ENCODE results near the gene POU2F2. TPM values are rescaled to one million over a fixed set of nuclear protein-coding genes. Genes with fewer than 3 reads are reported as not detected.

The POU2F2 gene
- total RNA-seq, 2 donors from 2014 or later: 2.1 to 3.1 TPM

GRCh38 chr19:42091300-42091699 is 40.9 kb downstream of the POU2F2 start:
- intact Hi-C loops (cut with DNase I): no loop called here
- no peak for DNase-seq (ENCODE audit: low spot score)

DNA sequence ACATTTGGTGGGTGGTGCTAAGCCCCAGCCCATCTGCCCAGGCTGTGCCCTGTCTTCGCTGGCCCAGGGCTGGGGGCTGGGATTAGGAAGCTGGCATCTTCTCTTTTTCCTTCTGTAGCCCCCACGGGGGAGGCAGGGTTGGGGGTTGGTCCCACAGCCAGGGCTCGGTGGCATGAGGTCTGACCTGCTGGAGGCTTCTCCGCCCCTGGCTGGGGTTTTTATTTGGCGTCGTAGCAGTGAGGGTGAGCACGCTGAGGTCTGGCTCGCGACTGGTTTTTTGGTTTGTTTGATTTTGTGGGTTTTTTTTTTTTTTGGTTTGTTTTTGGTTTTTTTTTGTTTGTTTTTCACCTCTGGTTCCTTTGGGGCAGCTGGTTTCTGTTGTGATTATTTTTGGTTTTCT is 41.6 kb downstream of the POU2F2 start:
- intact Hi-C loops (cut with DNase I): no loop called here

GRCh38 chr19:42089772-42090171 is 42.5 kb downstream of the POU2F2 start:
- intact Hi-C loops (cut with DNase I): no loop called here
- no peak for DNase-seq (ENCODE audit: low spot score)

More for the DNA sequence above, 41.6 kb downstream of the POU2F2 start:
- no peak for DNase-seq (ENCODE audit: low spot score)

DNA sequence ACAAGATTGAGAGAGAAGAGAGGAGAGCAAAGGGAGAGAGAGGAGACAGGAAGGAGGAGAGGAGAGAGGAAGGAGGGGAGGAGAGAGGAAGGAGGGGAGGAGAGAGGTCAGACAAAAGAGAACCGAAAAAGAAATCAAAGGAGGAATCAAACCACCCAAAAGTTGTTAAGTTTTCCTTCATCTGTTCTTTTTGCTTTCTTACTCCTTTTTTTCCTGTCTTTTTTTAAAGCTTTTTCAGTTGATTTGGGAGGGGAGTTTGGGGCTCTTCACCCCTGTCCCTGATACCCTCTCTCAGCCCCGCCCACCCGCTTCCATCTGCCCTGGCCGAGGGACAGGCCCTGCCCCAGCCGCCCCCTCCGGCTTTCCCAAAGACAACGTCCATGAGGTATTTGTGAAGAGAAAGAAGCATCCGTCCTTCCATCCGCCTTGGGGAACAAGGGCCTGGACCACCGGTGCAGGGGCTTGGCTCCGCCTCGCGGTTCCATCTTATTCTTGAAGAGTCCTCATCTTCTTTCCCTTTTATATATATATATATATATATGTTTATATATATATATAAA is 43.0 kb downstream of the POU2F2 start:
- intact Hi-C loops (cut with DNase I): no loop called here
- no peak for DNase-seq (ENCODE audit: low spot score)

DNA sequence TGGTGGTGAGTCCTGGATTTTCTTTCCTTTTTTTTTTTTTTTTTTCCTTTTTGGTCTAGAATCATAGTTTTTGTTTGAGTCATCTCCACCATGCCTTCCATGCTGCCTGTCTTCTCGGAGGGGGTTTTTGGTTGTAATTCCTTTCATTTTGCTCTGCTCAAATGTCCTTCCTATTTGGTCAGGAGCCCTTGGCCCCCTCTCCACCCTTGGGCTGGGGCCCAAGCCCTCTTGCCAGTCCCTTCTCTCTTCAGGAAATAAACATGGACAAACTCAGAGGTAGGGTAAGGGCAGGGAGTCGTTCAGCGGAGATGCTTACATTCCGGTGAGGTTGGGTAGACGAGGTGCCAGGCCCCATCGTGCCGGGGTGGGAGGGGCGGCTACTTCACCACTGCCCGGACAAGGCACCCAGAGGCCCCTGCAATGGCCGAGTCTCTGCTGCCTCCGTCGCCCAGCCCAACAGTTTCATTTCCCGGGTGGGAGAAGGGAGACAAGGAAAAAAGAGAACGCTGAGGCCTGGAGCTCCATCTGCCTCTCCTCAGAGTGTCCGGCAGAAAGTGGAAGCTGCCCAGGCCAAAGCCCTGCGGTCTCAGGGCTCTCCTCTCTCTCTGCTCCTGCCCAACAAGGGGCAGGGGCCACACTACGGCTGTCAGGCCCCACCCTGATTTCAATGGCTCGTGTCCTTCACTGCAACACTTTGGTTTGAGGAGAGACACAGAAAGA is 43.6 kb downstream of the POU2F2 start:
- intact Hi-C loops (cut with DNase I): no loop called here
- no peak for DNase-seq (ENCODE audit: low spot score)

DNA sequence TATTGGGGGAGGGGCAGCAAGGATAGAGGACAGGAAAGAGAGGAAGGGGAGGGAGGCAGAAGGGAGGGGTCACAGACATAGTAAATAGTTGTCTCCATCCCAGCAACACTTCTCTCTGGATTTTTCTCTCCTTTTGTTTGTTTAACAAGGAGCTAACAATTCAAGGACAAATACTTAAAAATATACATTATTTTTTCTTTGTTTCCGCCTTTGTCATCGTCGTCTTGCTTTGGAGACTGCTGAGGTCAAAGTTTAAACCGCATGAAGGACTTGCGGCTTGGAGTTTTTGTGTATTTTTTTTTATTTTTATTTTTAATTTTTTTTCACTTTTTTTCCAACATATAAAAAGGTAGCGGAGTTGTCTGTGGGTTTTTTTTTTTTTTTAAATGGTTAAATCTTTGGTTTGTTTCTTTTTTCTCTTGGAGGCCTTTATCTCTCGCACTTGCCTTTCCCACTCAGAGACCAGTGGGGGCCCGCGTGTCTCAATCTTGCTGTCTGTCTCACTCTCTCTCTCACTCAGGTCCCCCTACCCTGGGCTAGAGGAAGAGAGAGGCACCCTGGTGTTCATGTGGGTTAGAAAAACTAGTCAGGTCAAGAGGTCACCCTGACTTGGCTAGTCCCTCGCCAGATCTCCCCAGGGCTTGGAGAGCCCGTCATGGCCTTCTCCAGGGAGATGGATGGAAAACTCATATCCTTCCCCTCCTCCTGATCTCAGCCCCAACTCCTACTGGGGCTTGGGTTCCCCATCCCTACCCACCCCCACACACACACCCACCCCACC is 45.3 kb downstream of the POU2F2 start:
- DNase-seq (ENCODE audit: low spot score): no peak
- intact Hi-C loops (cut with DNase I): no loop called here

DNA sequence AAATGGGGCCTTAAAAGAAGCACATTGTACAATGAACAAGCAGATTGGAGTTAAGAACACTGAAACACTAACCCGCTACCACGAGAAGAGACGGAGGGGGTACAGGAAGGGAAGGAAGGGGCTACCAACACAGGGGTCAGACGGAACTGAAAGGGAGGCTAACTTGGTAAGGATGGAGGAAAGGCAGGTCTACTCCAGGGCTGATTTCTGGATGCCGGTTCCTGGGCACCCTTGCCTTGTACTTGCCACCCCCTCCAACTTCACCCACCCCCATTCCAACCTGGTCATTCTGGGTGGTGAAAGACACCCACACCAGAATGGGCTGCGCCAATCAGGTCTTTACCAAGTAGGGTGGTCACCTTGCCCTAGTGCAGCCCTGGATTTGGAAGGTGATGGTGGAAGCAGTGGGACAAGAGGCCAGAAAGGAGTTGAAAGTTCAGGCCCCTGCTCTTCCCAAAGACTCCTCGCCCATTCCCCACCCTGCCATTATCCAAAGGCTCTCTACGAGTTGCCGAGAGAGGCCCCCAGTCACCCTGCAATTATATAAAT is 46.0 kb downstream of the POU2F2 start:
- intact Hi-C loops (cut with DNase I): no loop called here
- DNase-seq (ENCODE audit: low spot score): no peak

- intact Hi-C loops (cut with DNase I): no loop called here
- DNase-seq (ENCODE audit: low spot score): no peak
Observed at GRCh38 chr19:42083537-42083936, 48.7 kb downstream of the POU2F2 start.

- intact Hi-C loops (cut with DNase I): no loop called here
- DNase-seq (ENCODE audit: low spot score): no peak
Observed at GRCh38 chr19:42081584-42082203, 50.6 kb downstream of the POU2F2 start.

- no peak for DNase-seq (ENCODE audit: low spot score)
- intact Hi-C loops (cut with DNase I): no loop called here
Observed at GRCh38 chr19:42080764-42081375, 51.4 kb downstream of the POU2F2 start.

GRCh38 chr19:42079886-42080763 is 52.1 kb downstream of the POU2F2 start:
- DNase-seq (ENCODE audit: low spot score): no peak
- intact Hi-C loops (cut with DNase I): no loop called here

DNA sequence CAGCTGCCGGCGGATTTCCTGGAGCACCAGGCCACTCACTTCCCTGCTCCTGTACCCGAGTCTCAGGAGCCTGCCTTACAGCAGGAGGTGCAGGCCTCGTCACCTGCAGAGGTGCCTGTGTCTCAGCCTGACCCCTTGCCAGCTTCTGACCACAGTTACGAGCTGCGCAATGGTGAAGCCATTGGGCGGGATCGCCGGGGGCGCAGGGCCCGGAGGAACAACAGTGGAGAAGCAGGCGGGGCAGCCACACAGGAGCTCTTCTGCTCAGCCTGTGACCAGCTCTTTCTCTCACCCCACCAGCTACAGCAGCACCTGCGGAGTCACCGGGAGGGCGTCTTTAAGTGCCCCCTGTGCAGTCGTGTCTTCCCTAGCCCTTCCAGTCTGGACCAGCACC is 53.0 kb downstream of the POU2F2 start:
- no peak for DNase-seq (ENCODE audit: low spot score)
- intact Hi-C loops (cut with DNase I): no loop called here

DNA sequence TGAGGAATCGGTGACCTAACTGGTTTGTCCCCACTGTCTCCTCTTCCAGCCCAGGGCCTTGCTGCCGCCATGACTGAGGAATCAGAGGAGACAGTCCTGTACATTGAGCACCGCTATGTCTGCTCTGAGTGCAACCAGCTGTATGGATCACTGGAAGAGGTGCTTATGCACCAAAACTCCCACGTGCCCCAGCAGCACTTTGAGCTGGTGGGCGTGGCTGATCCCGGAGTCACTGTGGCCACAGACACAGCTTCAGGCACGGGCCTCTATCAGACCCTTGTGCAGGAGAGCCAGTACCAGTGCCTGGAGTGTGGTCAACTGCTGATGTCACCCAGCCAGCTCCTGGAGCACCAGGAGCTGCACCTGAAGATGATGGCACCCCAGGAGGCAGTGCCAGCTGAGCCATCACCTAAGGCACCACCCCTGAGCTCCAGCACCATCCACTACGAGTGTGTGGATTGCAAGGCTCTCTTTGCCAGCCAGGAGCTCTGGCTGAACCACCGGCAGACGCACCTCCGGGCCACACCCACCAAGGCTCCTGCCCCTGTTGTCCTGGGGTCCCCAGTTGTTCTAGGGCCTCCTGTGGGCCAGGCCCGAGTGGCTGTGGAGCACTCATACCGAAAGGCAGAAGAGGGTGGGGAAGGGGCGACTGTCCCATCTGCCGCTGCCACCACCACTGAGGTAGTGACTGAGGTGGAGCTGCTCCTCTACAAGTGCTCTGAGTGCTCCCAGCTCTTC is 53.5 kb downstream of the POU2F2 start:
- no peak for DNase-seq (ENCODE audit: low spot score)
- intact Hi-C loops (cut with DNase I): no loop called here

GRCh38 chr19:42078058-42078457 is 54.2 kb downstream of the POU2F2 start:
- intact Hi-C loops (cut with DNase I): no loop called here
- no peak for DNase-seq (ENCODE audit: low spot score)

GRCh38 chr19:42076380-42076944 is 55.8 kb downstream of the POU2F2 start:
- intact Hi-C loops (cut with DNase I): no loop called here
- DNase-seq (ENCODE audit: low spot score): no peak

DNA sequence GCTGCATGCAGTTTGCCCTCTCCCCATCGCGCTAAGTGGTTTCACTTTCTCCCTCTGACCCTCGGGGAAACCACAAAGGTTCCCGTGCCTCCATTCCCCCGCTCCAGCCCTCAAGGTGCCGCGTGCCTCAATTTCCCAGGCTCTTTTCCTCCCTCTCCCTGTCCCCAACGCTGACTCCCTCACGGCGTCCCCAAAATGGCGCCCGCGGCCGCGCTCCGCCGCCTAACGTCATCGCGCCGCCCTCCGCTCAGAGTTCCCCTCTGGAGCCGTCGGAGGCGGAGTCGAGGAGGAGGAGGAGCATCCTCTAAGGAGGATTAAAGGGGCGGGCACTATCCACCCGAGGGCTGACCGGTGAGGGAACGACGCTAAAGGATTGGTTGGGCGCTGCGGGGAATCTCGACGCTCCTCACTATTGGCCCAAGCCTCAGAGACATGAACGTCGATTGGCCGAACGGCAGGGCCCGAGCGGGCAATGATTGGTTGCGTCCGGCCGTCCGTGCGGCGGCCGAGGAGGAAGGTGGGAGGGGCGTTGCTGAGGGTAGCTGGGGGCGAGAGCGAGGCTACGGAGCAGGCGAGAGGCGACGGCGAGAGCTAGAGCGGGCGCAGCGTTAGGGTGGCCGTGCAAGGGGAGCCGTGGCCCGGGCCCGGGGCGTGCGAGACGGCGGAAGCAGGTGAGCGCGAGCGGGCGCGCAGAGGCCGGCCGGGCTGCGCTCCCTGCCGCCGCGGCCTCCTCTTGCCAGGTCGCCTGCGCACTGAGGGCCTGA is 56.4 kb downstream of the POU2F2 start, which contains the start of gene ZNF574:
ZNF574 (plus strand) TSS at position 551 of the 764 bp plus-strand sequence. CDS start 2,441 bp downstream, outside the sequence.
- intact Hi-C loops (cut with DNase I): no loop called here
- DNase-seq (ENCODE audit: low spot score): peak; percentile 100

DNA sequence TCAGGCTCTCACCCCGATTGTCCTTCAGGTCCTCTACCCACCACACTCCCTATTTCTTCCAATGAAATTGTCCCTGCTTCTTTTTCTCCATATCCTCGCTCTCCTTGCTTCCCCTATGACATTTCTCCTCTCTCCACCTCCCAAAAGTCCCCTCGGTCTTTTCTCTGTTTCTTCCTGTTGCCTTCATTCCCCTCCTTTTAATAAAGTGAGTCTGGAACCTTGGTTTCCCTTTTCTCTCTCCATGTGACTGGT is 57.0 kb downstream of the POU2F2 start:
- intact Hi-C loops (cut with DNase I): no loop called here
- no peak for DNase-seq (ENCODE audit: low spot score)

All from posterior vena cava (tissue), 2 donors.